Cardiac muscle cell (in vitro differentiated cells and primary cell): ENCODE data around the gene HCRTR1. TPM values are rescaled to one million over a fixed set of nuclear protein-coding genes. Genes with fewer than 3 reads are reported as not detected.

Experiments used
- DNase-seq, 2 donors: peaks; one replicate each; pipeline versions ENCODE4 v3.0.0 to v3.0.0-alpha.2; 2010 to 2017; ENCODE audit warnings: low read depth in 1 of 2, low spot score in 1 of 2
- H3K27ac ChIP-seq: fragments of 200-600 bp; sonication (generic); 2 replicates; pipeline ENCODE4 v1.5.1; 2016
- H3K27me3 ChIP-seq: fragments of 200-600 bp; sonication (generic); 2 replicates; pipeline ENCODE4 v1.6.0; 2016; ENCODE audit warnings: control low read depth
- H3K36me3 ChIP-seq: fragments of 200-600 bp; sonication (generic); 2 replicates; pipeline ENCODE4 v1.5.1; 2016; ENCODE audit warnings: control low read depth
- H3K4me1 ChIP-seq: fragments of 200-600 bp; sonication (generic); 2 replicates; pipeline ENCODE4 v1.8.1; 2017; ENCODE audit warnings: low read depth, mild to moderate bottlenecking, mixed run types
- H3K4me3 ChIP-seq: fragments of 200-600 bp; sonication (generic); 2 replicates; pipeline ENCODE4 v1.5.1; 2016; ENCODE audit warnings: mild to moderate bottlenecking
- H3K9me3 ChIP-seq: fragments of 200-600 bp; sonication (generic); 2 replicates; pipeline ENCODE4 v1.5.1; 2017; ENCODE audit warnings: low read depth, mild to moderate bottlenecking, control low read depth
- CTCF ChIP-seq: IDR thresholded peaks from 2 replicates; pipeline ENCODE4 v1.5.1; 2012; ENCODE audit warnings: low read depth, mild to moderate bottlenecking, low read length
- polyA plus RNA-seq: library from polyadenylated mRNA; unstranded; fragments of >200 nt; fragmentation: Nextera tagmentation; extraction: Ambion mirVana; gene quantifications from 2 replicates; pipeline ENCODE4 v1.2.1, GENCODE V29; 2016
- total RNA-seq: library from RNA; depleted of rRNA; stranded (reverse); fragments of >200 nt; gene quantifications from 2 replicates; pipeline ENCODE4 v1.2.3, GENCODE V29; 2016

The HCRTR1 gene
- total and polyA plus RNA-seq, 2 experiments from 2014 or later: not detected

GRCh38 chr1:31615414-31615813 lies 2.1 kb upstream of the HCRTR1 start:
- Histone ChIP-seq H3K27me3 (peaks cover 30% of the 10 kb centered on the region), H3K27ac (no peak overlapping the region), H3K36me3 (no peaks in the 10 kb centered on the region), H3K9me3 (no peaks in the 10 kb centered on the region), H3K4me3 (no peak overlapping the region), H3K4me1 (peaks cover 3% of the 10 kb centered on the region)
- DNase-seq: no peak
- TF ChIP-seq CTCF: no peak

- Histone ChIP-seq H3K27me3 (peaks cover 30% of the 10 kb centered on the region), H3K36me3 (no peaks in the 10 kb centered on the region), H3K27ac (no peak overlapping the region), H3K9me3 (no peaks in the 10 kb centered on the region), H3K4me1 (peaks cover 3% of the 10 kb centered on the region), H3K4me3 (no peak overlapping the region)
- no peak for DNase-seq
- TF ChIP-seq CTCF: no peak
These were observed 1.6 kb upstream of the HCRTR1 start for GRCh38 chr1:31615939-31616338.

- peak; percentile 81 for TF ChIP-seq CTCF
- H3K4me3 ChIP-seq: peak overlapping the region; percentile 81
- DNase-seq: peak; percentile 56 to 79
- peaks cover 30% of the 10 kb centered on the region for H3K27me3 ChIP-seq
- peaks cover 3% of the 10 kb centered on the region for H3K4me1 ChIP-seq
- no peak overlapping the region for H3K27ac ChIP-seq
- no peaks in the 10 kb centered on the region for H3K9me3 ChIP-seq
- H3K36me3 ChIP-seq: no peaks in the 10 kb centered on the region
These were observed 642 bp downstream of the HCRTR1 start for GRCh38 chr1:31617916-31618746.

- Histone ChIP-seq H3K36me3 (no peaks in the 10 kb centered on the region), H3K27me3 (peaks cover 30% of the 10 kb centered on the region), H3K4me1 (peaks cover 3% of the 10 kb centered on the region), H3K27ac (no peak overlapping the region), H3K9me3 (no peaks in the 10 kb centered on the region), H3K4me3 (no peak overlapping the region)
- no peak for TF ChIP-seq CTCF
- DNase-seq: no peak
These were observed 1.7 kb downstream of the HCRTR1 start for GRCh38 chr1:31618916-31619846.

- no peak overlapping the region for H3K27ac ChIP-seq
- no peak for DNase-seq
- no peaks in the 10 kb centered on the region for H3K9me3 ChIP-seq
- peaks cover 3% of the 10 kb centered on the region for H3K4me1 ChIP-seq
- H3K27me3 ChIP-seq: peaks cover 26% of the 10 kb centered on the region
- no peak overlapping the region for H3K4me3 ChIP-seq
- TF ChIP-seq CTCF: no peak
- no peaks in the 10 kb centered on the region for H3K36me3 ChIP-seq
These were observed 3.4 kb downstream of the HCRTR1 start for GRCh38 chr1:31620631-31621497.
